Stimulated activated memory B cell treated with anti-CD40 and anti-IgM and Interleukin-4, amounts not matched to agents 10 μg/mL and 1 μg/mL and 100 μg/mL, for 72 hours (primary cell): ENCODE measurements around the gene TMEM219.

Experiments used
- ATAC-seq: fragments of 150-1000 bp; cut with Tn5 transposase; 2 replicates; pipeline ENCODE4 v1.10.0; 2021
- H3K27ac Mint-ChIP-seq: one replicate; pipeline ENCODE4 v1.8.0; 2022; ENCODE audit warnings: mild to moderate bottlenecking, mixed read lengths
- H3K27me3 Mint-ChIP-seq: one replicate; pipeline ENCODE4 v1.8.0; 2022; ENCODE audit warnings: mixed read lengths
- H3K36me3 Mint-ChIP-seq: one replicate; pipeline ENCODE4 v1.8.0; 2022; ENCODE audit warnings: mixed read lengths
- H3K4me1 Mint-ChIP-seq: one replicate; pipeline ENCODE4 v1.8.0; 2022; ENCODE audit warnings: mixed read lengths
- H3K4me3 Mint-ChIP-seq: one replicate; pipeline ENCODE4 v1.8.0; 2022; ENCODE audit warnings: mild to moderate bottlenecking, moderate library complexity, mixed read lengths
- H3K9me3 Mint-ChIP-seq: one replicate; pipeline ENCODE4 v1.8.0; 2022; ENCODE audit warnings: mixed read lengths

The TMEM219 gene

GRCh38 chr16:29984764-29985147 is 22.9 kb downstream of the TMEM219 start:
- Mint-ChIP-seq H3K36me3 (peaks cover 72% of the 10 kb centered on the region), H3K27me3 (no peaks in the 10 kb centered on the region), H3K27ac (no peak overlapping the region), H3K9me3 (no peaks in the 10 kb centered on the region), H3K4me3 (no peak overlapping the region), H3K4me1 (no peaks in the 10 kb centered on the region)
- ATAC-seq = no peak

- no peak for ATAC-seq
- Mint-ChIP-seq H3K27me3 (no peaks in the 10 kb centered on the region), H3K27ac (no peak overlapping the region), H3K36me3 (peaks cover 67% of the 10 kb centered on the region), H3K4me3 (no peak overlapping the region), H3K9me3 (no peaks in the 10 kb centered on the region), H3K4me1 (no peaks in the 10 kb centered on the region)
These were observed 23.5 kb downstream of the TMEM219 start for GRCh38 chr16:29985271-29985811.

GRCh38 chr16:29986231-29986630 is 24.4 kb downstream of the TMEM219 start:
- H3K4me3 Mint-ChIP-seq = no peak overlapping the region
- peaks cover 69% of the 10 kb centered on the region for H3K36me3 Mint-ChIP-seq
- no peaks in the 10 kb centered on the region for H3K27me3 Mint-ChIP-seq
- H3K4me1 Mint-ChIP-seq = no peaks in the 10 kb centered on the region
- no peak overlapping the region for H3K27ac Mint-ChIP-seq
- H3K9me3 Mint-ChIP-seq = no peaks in the 10 kb centered on the region
- ATAC-seq = no peak

- no peak overlapping the region for H3K4me3 Mint-ChIP-seq
- no peak for ATAC-seq
- H3K36me3 Mint-ChIP-seq = peaks cover 69% of the 10 kb centered on the region
These were observed 25.1 kb downstream of the TMEM219 start for GRCh38 chr16:29986931-29987330.

GRCh38 chr16:29987371-29988085 is 25.6 kb downstream of the TMEM219 start:
- no peaks in the 10 kb centered on the region for H3K4me1 Mint-ChIP-seq
- no peaks in the 10 kb centered on the region for H3K27me3 Mint-ChIP-seq
- no peak for ATAC-seq
- no peaks in the 10 kb centered on the region for H3K9me3 Mint-ChIP-seq
- H3K4me3 Mint-ChIP-seq = no peak overlapping the region
- H3K27ac Mint-ChIP-seq = no peak overlapping the region
- H3K36me3 Mint-ChIP-seq = peaks cover 66% of the 10 kb centered on the region

More at GRCh38 chr16:29986931-29987330, 25.1 kb downstream of the TMEM219 start:
- H3K4me1 Mint-ChIP-seq = no peaks in the 10 kb centered on the region
- no peaks in the 10 kb centered on the region for H3K27me3 Mint-ChIP-seq
- H3K27ac Mint-ChIP-seq = no peak overlapping the region
- H3K9me3 Mint-ChIP-seq = no peaks in the 10 kb centered on the region

GRCh38 chr16:29988346-29989075 is 26.6 kb downstream of the TMEM219 start:
- Mint-ChIP-seq H3K4me3 (no peak overlapping the region), H3K27me3 (no peaks in the 10 kb centered on the region), H3K9me3 (no peaks in the 10 kb centered on the region), H3K4me1 (no peaks in the 10 kb centered on the region), H3K36me3 (peaks cover 59% of the 10 kb centered on the region), H3K27ac (no peak overlapping the region)
- no peak for ATAC-seq

GRCh38 chr16:29989111-29989858 is 27.4 kb downstream of the TMEM219 start:
- Mint-ChIP-seq H3K9me3 (no peaks in the 10 kb centered on the region), H3K36me3 (peaks cover 58% of the 10 kb centered on the region), H3K4me1 (peaks cover 7% of the 10 kb centered on the region), H3K27ac (no peak overlapping the region), H3K4me3 (no peak overlapping the region), H3K27me3 (no peaks in the 10 kb centered on the region)
- ATAC-seq = no peak

- Mint-ChIP-seq H3K36me3 (peaks cover 58% of the 10 kb centered on the region), H3K27me3 (no peaks in the 10 kb centered on the region), H3K4me3 (no peak overlapping the region)
These were observed 28.2 kb downstream of the TMEM219 start for GRCh38 chr16:29990034-29990433.

GRCh38 chr16:29990883-29991570 is 29.1 kb downstream of the TMEM219 start:
- Mint-ChIP-seq H3K9me3 (no peaks in the 10 kb centered on the region), H3K27me3 (no peaks in the 10 kb centered on the region), H3K4me1 (peaks cover 19% of the 10 kb centered on the region), H3K4me3 (no peak overlapping the region), H3K36me3 (peaks cover 48% of the 10 kb centered on the region), H3K27ac (no peak overlapping the region)
- no peak for ATAC-seq

More at GRCh38 chr16:29990034-29990433, 28.2 kb downstream of the TMEM219 start:
- Mint-ChIP-seq H3K27ac (no peak overlapping the region), H3K9me3 (no peaks in the 10 kb centered on the region), H3K4me1 (peaks cover 14% of the 10 kb centered on the region)
- ATAC-seq = no peak

GRCh38 chr16:29991571-29991904 is 29.7 kb downstream of the TMEM219 start:
- H3K27ac Mint-ChIP-seq = no peak overlapping the region
- H3K4me3 Mint-ChIP-seq = no peak overlapping the region
- H3K4me1 Mint-ChIP-seq = peaks cover 24% of the 10 kb centered on the region
- H3K36me3 Mint-ChIP-seq = peaks cover 43% of the 10 kb centered on the region
- ATAC-seq = no peak
- H3K9me3 Mint-ChIP-seq = no peaks in the 10 kb centered on the region
- H3K27me3 Mint-ChIP-seq = no peaks in the 10 kb centered on the region

GRCh38 chr16:29992344-29992967 is 30.6 kb downstream of the TMEM219 start:
- H3K4me1 Mint-ChIP-seq = peaks cover 30% of the 10 kb centered on the region
- H3K4me3 Mint-ChIP-seq = no peak overlapping the region
- no peak overlapping the region for H3K27ac Mint-ChIP-seq
- no peak for ATAC-seq
- H3K27me3 Mint-ChIP-seq = no peaks in the 10 kb centered on the region
- H3K36me3 Mint-ChIP-seq = peaks cover 40% of the 10 kb centered on the region
- H3K9me3 Mint-ChIP-seq = no peaks in the 10 kb centered on the region

GRCh38 chr16:29993191-29993902 is 31.5 kb downstream of the TMEM219 start:
- H3K4me1 Mint-ChIP-seq = peaks cover 30% of the 10 kb centered on the region
- no peaks in the 10 kb centered on the region for H3K27me3 Mint-ChIP-seq
- ATAC-seq = no peak
- no peak overlapping the region for H3K27ac Mint-ChIP-seq
- H3K9me3 Mint-ChIP-seq = no peaks in the 10 kb centered on the region
- H3K4me3 Mint-ChIP-seq = no peak overlapping the region
- H3K36me3 Mint-ChIP-seq = peaks cover 33% of the 10 kb centered on the region

- Mint-ChIP-seq H3K9me3 (no peaks in the 10 kb centered on the region), H3K4me3 (peak overlapping the region; percentile 97), H3K27me3 (no peaks in the 10 kb centered on the region), H3K27ac (peak overlapping the region; percentile 88), H3K4me1 (peaks cover 31% of the 10 kb centered on the region), H3K36me3 (peaks cover 30% of the 10 kb centered on the region)
- ATAC-seq = no peak
These were observed 32.2 kb downstream of the TMEM219 start for GRCh38 chr16:29993903-29994599.
